K562 (cell line): ENCODE data around the gene UBE2N. TPM values are rescaled to one million over a fixed set of nuclear protein-coding genes. Genes with fewer than 3 reads are reported as not detected.
A peak's percentile ranks its signal among the peaks of the same experiment; 100 is the strongest.

Experiments
- BACH1 ChIP-seq: fragments of 200-800 bp; sonication (Bioruptor generic); IDR thresholded peaks from 2 replicates; pipeline ENCODE4 v1.6.1; 2016; ENCODE audit warnings: missing genetic modification characterization, missing compliant biosample characterization
- CBFA2T2 ChIP-seq: fragments of 450-650 bp; conservative IDR thresholded peaks from 2 replicates; pipeline ENCODE4 v1.6.1; 2017; ENCODE audit warnings: mild to moderate bottlenecking
- CBX1 ChIP-seq: sonication (generic); IDR thresholded peaks from 2 replicates; pipeline ENCODE4 v1.6.1; 2016; ENCODE audit warnings: antibody characterized with exemption, low read depth, mild to moderate bottlenecking
- CBX2 ChIP-seq: fragments of 200-600 bp; sonication (generic); IDR thresholded peaks from one replicate; pipeline ENCODE4 v1.6.1; 2012; ENCODE audit warnings: mild to moderate bottlenecking, low read length, inconsistent platforms; ENCODE audit not compliant: insufficient read depth, poor library complexity, severe bottlenecking
- ELF1 ChIP-seq: fragments of 200-800 bp; sonication (Bioruptor generic); IDR thresholded peaks from 2 replicates; pipeline ENCODE4 v1.6.1; 2016; ENCODE audit warnings: missing genetic modification characterization, missing compliant biosample characterization
- ETV1 ChIP-seq: fragments of 450-650 bp; conservative IDR thresholded peaks from 2 replicates; pipeline ENCODE4 v1.6.1; 2016; ENCODE audit warnings: missing genetic modification characterization, control low read depth, low read depth, missing compliant biosample characterization
- FOXJ3 ChIP-seq: sonication (generic); formaldehyde crosslinking; IDR thresholded peaks from 2 replicates; pipeline ENCODE4 v1.4.0; 2020; ENCODE audit warnings: mild to moderate bottlenecking, missing genetic modification reagents
- HBP1 ChIP-seq: fragments of 450-650 bp; formaldehyde crosslinking; IDR thresholded peaks from 2 replicates; pipeline ENCODE4 v1.4.0; 2022; ENCODE audit warnings: missing genetic modification characterization
- ILK ChIP-seq: fragments of 450-650 bp; IDR thresholded peaks from 2 replicates; pipeline ENCODE4 v1.6.1; 2016; ENCODE audit warnings: missing genetic modification characterization, low read depth, mild to moderate bottlenecking, missing compliant biosample characterization, moderate library complexity, borderline replicate concordance
- JUND ChIP-seq, 2 experiments: IDR thresholded peaks; 2 replicates in 1 of 2; 3 replicates in 1 of 2; pipeline ENCODE4 v1.6.1; 2011; ENCODE audit warnings: borderline replicate concordance in 2 of 2, low read depth in 2 of 2, low read length in 2 of 2, improper control_type of control experiment in 1 of 2, missing biosample characterization in 1 of 2, missing genetic modification characterization in 1 of 2, missing genetic modification reagents in 1 of 2
- KDM2B ChIP-seq: fragments of 250-450 bp; sonication (Bioruptor Pico); IDR thresholded peaks from 2 replicates; pipeline ENCODE4 v1.8.0; 2021; ENCODE audit warnings: mild to moderate bottlenecking, moderate library complexity
- KDM4B ChIP-seq, 2 experiments: fragments of 450-650 bp in 1 of 2; sonication (generic) in 1 of 2; IDR thresholded peaks; 2 replicates each; pipeline ENCODE4 v1.6.1; 2016 to 2017; ENCODE audit warnings: borderline replicate concordance in 2 of 2, antibody characterized with exemption in 1 of 2, low read depth in 1 of 2, mild to moderate bottlenecking in 1 of 2
- MEF2A ChIP-seq: IDR thresholded peaks from 2 replicates; pipeline ENCODE4 v1.6.1; 2011; ENCODE audit warnings: low read depth, mild to moderate bottlenecking, low read length, moderate library complexity; ENCODE audit not compliant: control insufficient read depth
- MYNN ChIP-seq, 2 experiments: sonication (generic); formaldehyde crosslinking in 1 of 2; IDR thresholded peaks; 2 replicates each; pipeline versions ENCODE4 v1.5.0 to v1.6.1; 2016 to 2020; ENCODE audit warnings: antibody characterized with exemption in 1 of 2, missing genetic modification reagents in 1 of 2
- NFE2L1 ChIP-seq: fragments of 450-650 bp; IDR thresholded peaks from 2 replicates; pipeline ENCODE4 v1.6.1; 2016; ENCODE audit warnings: missing genetic modification characterization, low read depth, mild to moderate bottlenecking, missing compliant biosample characterization, moderate library complexity, borderline replicate concordance
- NFXL1 ChIP-seq: fragments of 450-650 bp; formaldehyde crosslinking; IDR thresholded peaks from 2 replicates; pipeline ENCODE4 v1.4.0; 2021; ENCODE audit warnings: mild to moderate bottlenecking
- NR0B1 ChIP-seq: fragments of 450-650 bp; IDR thresholded peaks from one replicate; pipeline ENCODE4 v1.6.1; 2018; ENCODE audit warnings: mild to moderate bottlenecking, moderate library complexity; ENCODE audit not compliant: partially characterized antibody
- NR3C1 ChIP-seq: sonication (generic); formaldehyde crosslinking; IDR thresholded peaks from 2 replicates; pipeline ENCODE4 v1.8.1; 2022; ENCODE audit warnings: missing genetic modification reagents
- POLR2G ChIP-seq: fragments of 200-400 bp; formaldehyde crosslinking; IDR thresholded peaks from 2 replicates; pipeline ENCODE4 v1.6.1; 2017; ENCODE audit warnings: low read depth, mild to moderate bottlenecking, antibody characterized with exemption, low read length, moderate library complexity
- SNRNP70 ChIP-seq: fragments of 200-400 bp; formaldehyde crosslinking; optimal IDR thresholded peaks from 2 replicates; pipeline ENCODE3; 2017; ENCODE audit warnings: low read depth, low read length
- SRSF9 ChIP-seq: fragments of 200-400 bp; formaldehyde crosslinking; IDR thresholded peaks from 2 replicates; pipeline ENCODE4 v1.6.1; 2017; ENCODE audit warnings: low read depth, low read length, borderline replicate concordance
- TAF9B ChIP-seq: fragments of 450-650 bp; IDR thresholded peaks from 2 replicates; pipeline ENCODE4 v1.6.1; 2018; ENCODE audit warnings: mild to moderate bottlenecking; ENCODE audit not compliant: partially characterized antibody
- TRIM28 ChIP-seq: fragments of 450-650 bp; IDR thresholded peaks from 2 replicates; pipeline ENCODE4 v1.6.1; 2017
- ZC3H11A ChIP-seq: IDR thresholded peaks from 2 replicates; pipeline ENCODE4 v1.6.1; 2012; ENCODE audit warnings: low read depth, low read length, improper control_type of control experiment
- ZNF507 ChIP-seq: conservative IDR thresholded peaks from 2 replicates; pipeline ENCODE4 v1.6.1; 2017; ENCODE audit warnings: missing genetic modification characterization, missing compliant biosample characterization
- ZNF79 ChIP-seq: fragments of 250-450 bp; sonication (Bioruptor Pico); IDR thresholded peaks from 2 replicates; pipeline ENCODE4 v1.4.0; 2020; ENCODE audit warnings: low read depth, mild to moderate bottlenecking, moderate library complexity
- ZSCAN29 ChIP-seq: fragments of 450-650 bp; IDR thresholded peaks from 2 replicates; pipeline ENCODE4 v1.6.1; 2017
- polyA plus RNA-seq, 8 experiments: library from polyadenylated mRNA; depleted of rRNA in 4 of 8; stranded (reverse) in 5 of 8; unstranded in 3 of 8; fragments of >200 nt; fragmentation: Nextera tagmentation in 2 of 8; fragmentation: Illumina TruSeq in 1 of 8; extraction: Ambion mirVana in 2 of 8; extraction: Trizol in 1 of 8; gene quantifications; 2 replicates each; pipeline versions ENCODE4 v1.2.1 to v1.2.3, GENCODE V29; 2011 to 2014; ENCODE audit warnings: inconsistent platforms in 1 of 8, missing spikeins in 1 of 8
- total RNA-seq, 7 experiments: library from RNA; depleted of rRNA in 6 of 7; stranded (reverse); fragments of >200 nt in 6 of 7; fragmentation: Illumina TruSeq in 2 of 7; extraction: Trizol in 2 of 7; gene quantifications; 2 replicates each; pipeline versions ENCODE4 v1.2.1 to v1.2.3, GENCODE V29; 2011 to 2021; ENCODE audit warnings: low replicate concordance in 1 of 7

UBE2N gene
- total and polyA plus RNA-seq, 9 of the 15 experiments (the other 6 are each of a cell fraction or from before 2014, with no cell fraction given) = 189 to 826 (median 260) TPM

DNA sequence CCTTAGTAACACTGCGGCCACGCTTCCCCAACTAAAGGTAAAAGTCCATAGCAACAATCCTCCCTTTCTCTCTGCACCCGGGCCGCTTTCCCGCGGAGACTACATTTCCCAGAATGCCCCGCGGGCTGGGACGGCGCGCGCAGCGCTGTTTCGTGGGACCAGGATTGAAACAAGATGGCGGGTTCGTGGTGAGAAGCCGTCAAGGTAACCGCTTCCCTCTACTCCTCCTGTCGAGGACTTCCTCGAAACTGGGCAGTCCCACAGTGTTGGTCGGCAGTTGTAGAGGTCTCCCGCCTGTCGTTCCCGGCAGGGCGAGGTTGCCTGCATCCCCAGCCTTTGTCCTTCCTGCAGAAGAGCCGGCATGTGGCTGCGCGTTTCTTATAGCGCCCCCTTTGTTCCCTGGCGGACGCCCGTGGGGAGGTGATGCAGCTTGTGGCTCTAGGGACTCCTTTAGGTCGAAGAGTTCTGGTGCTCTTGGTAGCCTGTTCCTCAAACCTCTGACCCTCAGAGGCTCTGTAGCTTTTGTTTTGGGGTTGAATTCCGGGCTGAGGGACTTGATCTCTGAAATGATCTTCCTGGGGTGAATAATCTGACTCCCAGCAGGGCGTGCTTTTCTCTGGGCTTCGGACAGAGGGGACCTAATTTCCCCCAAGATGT, 25.7 kb upstream of the UBE2N start, which contains the start of gene MRPL42 (continued):
- TF ChIP-seq NR3C1 (CRISPR knock-in tag) = no peak
- no peak for TF ChIP-seq MYNN (IDR thresholded peaks at IDR 0.05)
- TF ChIP-seq MYNN (CRISPR knock-in tag; IDR thresholded peaks at IDR 0.05) = no peak
- TF ChIP-seq CBFA2T2 = no peak
- no peak for TF ChIP-seq ZC3H11A
- TF ChIP-seq ZNF79 (CRISPR knock-in tag) = no peak
- no peak for TF ChIP-seq NFXL1
- TF ChIP-seq SNRNP70 = no peak
- peak; percentile 89 for TF ChIP-seq POLR2G
- TF ChIP-seq ETV1 = peak; percentile 76
- TF ChIP-seq BACH1 (tag) = peak; percentile 20; the same call in 1 of the 2 replicates
- no peak for TF ChIP-seq ZNF507 (tag)
- TF ChIP-seq HBP1 = 0 out of 2 replicates have a peak, but pooled peaks have one; percentile 66
- TF ChIP-seq CBX2 = no peak
- peak; percentile 85 for TF ChIP-seq TRIM28
- no peak for TF ChIP-seq KDM2B (CRISPR knock-in tag)
- TF ChIP-seq ELF1 = peak; percentile 74
- TF ChIP-seq SRSF9 = no peak
- TF ChIP-seq ZSCAN29 = no peak
- TF ChIP-seq ILK (tag) = no peak
- TF ChIP-seq JUND (IDR thresholded peaks at IDR 0.05; ENCODE audit: borderline replicate concordance, low read depth, low read length) = no peak; the same call in 1 of the 2 replicates
- no peak for TF ChIP-seq JUND (tag; IDR thresholded peaks at IDR 0.05; ENCODE audit: borderline replicate concordance, low read depth, low read length)
- no peak for TF ChIP-seq NR0B1
- no peak for TF ChIP-seq KDM4B (IDR thresholded peaks at IDR 0.05; ENCODE audit: borderline replicate concordance in 2 of 2, low read depth in 1 of 2)
- TF ChIP-seq MEF2A = no peak
- TF ChIP-seq FOXJ3 (CRISPR knock-in tag) = no peak
- 0 out of 2 replicates have a peak, but pooled peaks have one; percentile 77 for TF ChIP-seq CBX1
- TF ChIP-seq TAF9B = peak; percentile 95
- TF ChIP-seq NFE2L1 = no peak
